Mesenteric fat pad (tissue), 1 donor: ENCODE data around the gene BANP. TPM values are rescaled to one million over a fixed set of nuclear protein-coding genes. Genes with fewer than 3 reads are reported as not detected.
"Not testable (repeated sequence)": the region's sequence is repeated elsewhere in the genome, so short reads cannot be mapped to it uniquely, and the experiment has no call there.

Experiments
- DNase-seq: peaks from one replicate; pipeline ENCODE4 v3.0.0-alpha.2; 2020; ENCODE audit warnings: low spot score
- total RNA-seq: library from RNA; stranded (reverse); fragmentation: NEBNext Ultra II Directional; extraction: Animal tissue kit (Norgen Biotek cat#: 25700); gene quantifications from one replicate; pipeline ENCODE4 v1.2.1, GENCODE V29; 2021
- donor health status: DM: yes; HTN: yes; CAD: no.

BANP gene
- total RNA-seq, 1 donor from 2014 or later = 28.8 TPM

DNA sequence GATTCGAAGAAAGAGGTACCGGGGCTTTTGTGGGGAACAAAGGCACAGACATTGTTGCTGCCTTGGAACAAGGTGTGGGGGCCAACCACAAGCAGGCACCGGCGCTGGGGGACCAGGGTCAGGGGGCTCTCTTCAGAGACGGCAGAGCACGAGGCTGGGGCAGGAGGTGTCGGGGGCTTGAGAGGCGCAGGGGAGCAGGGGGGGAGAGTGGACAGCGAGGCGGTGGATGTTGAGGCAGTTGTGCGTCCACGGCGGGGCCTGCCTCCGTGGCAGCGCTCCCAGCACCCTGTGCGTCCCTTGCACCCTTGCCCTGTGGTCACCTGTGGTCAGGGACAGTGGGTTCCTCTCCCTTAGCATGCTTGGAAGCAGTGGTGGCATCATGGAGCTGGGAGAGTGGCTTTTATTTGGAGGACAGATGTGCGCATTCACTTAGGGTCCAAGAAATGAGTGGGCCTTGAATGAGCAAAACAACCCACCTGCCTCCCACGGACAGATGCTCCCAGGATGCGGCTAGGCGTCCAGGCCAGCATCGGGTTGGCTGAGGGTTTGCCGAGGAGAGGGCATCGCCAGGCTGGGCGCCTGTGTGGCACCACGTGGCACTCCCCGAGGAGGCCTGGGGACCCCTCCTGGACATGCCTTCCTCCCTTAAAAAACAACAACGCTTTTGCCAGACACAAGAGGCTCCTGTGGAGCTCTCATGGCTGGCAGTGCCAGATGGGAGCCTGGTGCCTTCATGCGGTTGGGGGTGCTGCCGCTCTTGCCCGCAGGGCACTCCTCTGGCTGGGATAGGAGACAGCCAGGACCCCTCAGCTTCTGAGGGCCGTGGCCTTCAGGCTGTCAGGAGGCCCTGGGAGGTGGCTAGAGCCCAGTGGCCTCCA is 113.0 kb downstream of the BANP start:
- DNase-seq = no peak

DNA sequence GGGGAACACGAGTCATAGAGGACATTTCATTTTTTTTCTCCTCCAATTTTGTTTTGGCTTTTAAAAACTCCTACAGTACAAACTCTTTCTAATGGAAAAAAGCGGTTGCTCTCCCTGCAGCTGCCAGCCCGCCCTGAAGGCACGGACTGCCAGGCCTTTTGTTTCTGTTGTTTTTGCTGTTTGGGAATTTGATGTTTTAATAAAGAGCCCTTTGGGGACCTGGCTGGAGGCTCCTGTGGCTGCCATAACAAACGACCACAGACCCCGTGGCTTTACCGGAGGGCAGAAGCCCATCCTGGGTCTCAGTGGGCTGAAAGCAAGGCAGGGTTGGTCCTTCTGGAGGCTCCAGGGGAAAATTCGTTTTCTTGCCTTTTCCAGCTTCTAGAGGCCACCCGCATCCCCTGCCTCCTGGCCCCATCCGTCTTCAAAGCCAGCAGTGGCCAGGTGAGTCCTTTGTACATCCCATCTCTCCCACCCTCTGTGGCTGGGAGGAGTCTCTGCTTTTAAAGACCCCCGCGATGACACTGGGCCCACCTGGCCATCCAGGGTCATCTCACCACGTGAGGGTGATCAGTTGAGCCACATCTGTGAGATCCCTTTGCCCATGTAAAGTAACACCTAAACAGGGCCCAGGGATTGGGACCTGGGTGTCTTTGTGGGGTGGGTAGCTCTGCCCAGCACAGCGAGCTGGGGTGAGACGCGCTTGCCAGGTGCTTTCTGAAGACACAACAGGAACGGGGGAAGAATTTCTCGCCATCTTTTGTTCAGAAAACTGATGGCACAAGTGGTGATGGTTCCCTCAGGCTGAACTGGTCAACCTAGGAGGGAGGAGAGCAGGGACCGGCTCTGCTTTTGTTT is 113.9 kb downstream of the BANP start:
- DNase-seq = no peak

GRCh38 chr16:88065747-88066142 is 114.5 kb downstream of the BANP start:
- no peak for DNase-seq

DNA sequence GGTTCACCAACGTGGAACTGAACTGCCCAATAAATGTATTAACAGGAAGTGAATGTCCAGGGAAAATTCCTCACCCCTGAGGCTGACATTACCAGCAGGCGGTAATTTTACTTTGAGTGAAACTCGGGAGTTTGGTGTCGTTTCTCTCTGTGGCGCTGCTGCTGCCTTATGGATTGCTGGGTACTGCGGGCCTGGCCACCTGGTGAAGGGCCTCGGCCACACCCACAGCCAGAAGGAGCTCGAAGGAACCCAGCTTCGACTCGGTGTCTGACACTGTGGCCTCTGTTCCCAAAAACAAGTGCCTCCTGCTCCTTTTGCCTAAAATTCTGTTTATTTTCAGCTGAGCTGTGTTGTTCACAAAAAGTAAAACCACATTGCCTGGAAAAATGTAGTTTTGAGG is 115.0 kb downstream of the BANP start:
- no peak for DNase-seq

GRCh38 chr16:88066680-88067529 is 115.7 kb downstream of the BANP start:
- DNase-seq = no peak

GRCh38 chr16:88067530-88068411 is 116.5 kb downstream of the BANP start:
- DNase-seq = no peak

DNA sequence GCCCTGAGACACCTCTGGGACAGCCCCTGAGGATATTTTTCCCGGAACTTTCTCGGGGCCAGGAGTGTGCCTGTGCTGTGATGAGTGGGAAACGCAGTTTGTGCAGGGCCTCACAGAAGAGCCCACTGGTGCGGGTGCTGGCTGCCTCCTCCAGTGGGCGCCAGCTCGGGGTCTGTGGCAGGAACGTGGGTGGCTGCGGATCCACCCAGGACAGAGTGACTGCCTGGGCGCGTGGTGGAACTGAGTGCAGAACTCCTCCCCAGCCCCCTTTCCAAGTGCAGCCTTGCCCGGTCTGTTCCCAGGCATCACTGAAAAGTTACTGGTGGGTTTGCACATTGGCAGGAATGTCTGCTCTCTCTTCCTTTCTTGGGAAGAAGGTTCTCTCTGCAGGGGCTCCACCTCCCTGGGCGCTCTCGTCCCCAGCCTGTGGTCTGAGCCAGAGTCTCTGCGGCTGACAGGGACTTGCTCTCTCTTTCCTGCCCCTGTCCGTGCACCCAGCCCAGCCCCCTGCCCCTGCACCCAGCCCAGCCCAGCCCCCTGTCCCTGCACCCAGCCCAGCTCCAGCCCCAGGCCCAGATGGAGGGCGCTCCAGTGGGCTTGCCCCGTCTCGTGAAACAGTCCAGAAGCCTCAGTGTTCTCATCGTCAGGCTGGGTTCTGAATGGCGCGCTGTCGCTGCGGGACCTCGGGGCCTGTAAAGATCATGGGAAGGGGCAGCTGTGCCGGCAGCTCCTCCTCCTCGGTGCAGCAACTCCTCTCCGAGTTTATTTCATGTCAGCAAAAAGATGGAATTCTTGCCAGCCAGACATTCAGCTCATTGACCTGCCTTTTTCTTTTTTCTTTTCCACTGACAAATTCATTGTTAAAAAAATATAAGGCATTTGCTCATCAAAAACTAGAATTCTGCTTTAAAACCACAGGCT is 117.5 kb downstream of the BANP start:
- DNase-seq = no peak

DNA sequence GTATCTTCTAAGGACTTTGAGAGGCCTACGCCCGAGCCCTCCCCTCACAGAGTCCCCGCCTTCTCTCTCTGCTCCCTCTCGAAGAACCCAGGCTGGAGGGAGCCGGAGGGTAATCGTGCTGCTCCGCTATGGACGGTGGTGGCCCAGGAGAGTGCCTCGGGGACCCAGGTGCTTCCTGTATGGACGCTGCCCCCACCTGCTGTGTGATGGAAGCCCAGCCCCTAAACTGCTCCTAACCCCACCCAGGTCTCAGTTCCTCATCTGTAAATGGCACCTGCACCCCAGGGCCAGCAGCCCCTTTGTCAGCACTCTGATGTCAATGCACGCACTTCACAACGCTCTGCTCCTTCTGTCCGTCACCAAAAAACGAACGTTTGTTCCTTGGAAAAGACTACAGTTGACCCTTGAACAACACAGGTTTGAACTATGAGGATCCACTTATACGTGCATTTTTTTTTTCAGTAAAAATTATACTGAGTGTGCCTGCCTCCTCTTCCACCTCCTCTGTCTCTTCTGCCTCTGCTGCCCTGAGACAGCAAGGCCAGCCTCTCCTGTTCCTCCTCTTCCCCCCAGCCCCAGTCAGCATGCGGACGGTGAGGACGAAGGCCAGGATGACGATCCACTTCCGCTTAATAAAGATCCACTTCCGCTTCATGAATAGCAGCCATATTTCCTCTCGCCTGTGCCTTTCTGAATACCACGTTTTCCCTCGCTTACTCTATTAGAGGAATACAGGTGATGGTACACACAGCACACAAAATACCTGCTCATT is 118.3 kb downstream of the BANP start:
- no peak for DNase-seq

DNA sequence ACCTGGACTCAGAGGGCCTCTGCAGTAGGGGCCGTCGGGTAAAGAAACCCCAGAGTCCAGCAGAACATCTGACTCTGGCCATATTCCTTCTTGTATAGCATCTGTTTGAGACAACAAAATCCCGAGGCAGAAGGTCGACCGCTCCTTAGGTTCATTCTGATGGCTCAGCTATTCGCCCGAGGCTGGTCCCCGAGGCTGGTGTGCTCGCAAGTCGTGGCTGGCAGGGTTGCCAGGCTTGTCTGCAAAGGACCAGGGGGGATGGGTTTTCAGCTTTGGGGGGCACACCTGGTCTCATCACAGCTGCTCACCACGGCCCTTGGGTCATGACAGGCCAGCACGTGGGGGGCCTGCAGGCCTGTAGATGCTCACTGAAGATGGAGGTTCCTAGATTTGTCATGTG is 119.1 kb downstream of the BANP start:
- no peak for DNase-seq

DNA sequence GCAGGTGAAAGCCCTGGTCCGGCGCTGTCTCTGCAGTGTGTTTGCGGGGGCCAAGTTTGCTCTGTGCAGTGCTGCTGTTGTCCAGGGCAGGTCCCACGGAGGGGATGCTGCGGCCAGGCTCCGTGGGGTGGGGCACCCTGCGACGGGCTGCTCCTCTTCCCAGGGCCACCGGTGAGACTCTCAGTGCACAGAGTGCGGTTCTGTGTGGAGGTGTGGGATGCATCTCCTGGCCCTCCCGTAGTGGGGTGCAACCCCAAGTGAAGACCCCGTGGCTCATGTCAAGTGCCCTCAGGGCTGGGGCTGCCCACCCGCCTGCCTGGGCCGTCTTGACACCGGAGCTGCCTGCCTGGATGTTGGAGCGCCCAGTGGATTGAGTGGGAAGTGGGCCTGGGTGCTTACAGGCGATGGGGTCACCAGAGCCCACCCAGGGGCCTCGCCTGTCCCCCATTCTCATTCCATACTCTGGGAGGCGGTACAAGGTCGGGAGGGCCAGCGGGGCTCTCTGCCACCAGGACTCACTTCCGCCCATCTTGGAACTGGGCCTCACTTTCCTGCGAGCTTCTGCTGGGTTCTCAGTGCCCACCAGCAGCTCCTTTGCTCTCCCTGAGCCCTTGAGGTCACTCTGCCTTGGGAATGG is 119.9 kb downstream of the BANP start:
- DNase-seq = no peak

GRCh38 chr16:88071908-88072307 is 120.7 kb downstream of the BANP start:
- DNase-seq = no peak

GRCh38 chr16:88072571-88073001 is 121.4 kb downstream of the BANP start:
- no peak for DNase-seq

- no peak for DNase-seq
Measured at GRCh38 chr16:88073201-88073721, 122.0 kb downstream of the BANP start.

GRCh38 chr16:88074041-88074440 is 122.8 kb downstream of the BANP start:
- DNase-seq = no peak

DNA sequence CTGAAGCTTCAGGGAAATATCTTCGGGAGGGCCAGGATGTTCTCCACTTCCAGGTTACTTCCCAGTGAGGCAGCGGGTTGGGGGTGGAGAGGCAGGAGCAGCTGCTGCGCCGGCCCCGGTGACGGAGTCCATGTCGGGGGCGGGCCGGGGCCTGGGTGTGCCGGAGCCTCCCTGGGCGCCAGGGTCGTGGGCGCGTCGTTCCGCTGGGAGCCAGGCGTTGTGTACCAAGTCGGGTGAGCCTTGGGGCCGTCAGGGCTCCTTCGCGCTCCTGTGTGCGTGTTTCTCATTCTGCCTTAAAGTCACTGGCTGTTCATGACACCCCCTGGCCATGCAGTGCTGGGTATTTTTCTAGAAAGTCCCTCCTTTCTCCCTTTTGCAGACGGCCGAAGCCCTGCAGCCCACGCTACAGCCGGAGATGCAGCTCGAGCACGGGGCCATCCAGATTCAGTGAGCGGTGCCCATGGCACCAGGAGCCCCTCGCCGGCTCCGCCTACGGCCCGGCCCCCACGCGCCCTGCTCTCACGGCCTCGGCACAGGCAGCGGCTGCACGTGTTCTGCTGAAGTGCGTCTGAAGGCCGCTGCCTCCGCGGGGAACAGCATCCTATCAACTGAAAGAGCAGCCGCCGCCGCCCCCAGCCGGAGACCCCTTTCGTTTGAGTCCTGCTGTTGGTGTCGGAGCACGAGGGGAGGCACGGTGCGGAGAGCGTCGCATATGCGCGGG is 125.1 kb downstream of the BANP start:
- no peak for DNase-seq

- DNase-seq = not testable (repeated sequence)
Measured at GRCh38 chr16:88076932-88077320, 125.7 kb downstream of the BANP start.
